ENCODE measurements around the gene RTN4.

The RTN4 gene

DNA sequence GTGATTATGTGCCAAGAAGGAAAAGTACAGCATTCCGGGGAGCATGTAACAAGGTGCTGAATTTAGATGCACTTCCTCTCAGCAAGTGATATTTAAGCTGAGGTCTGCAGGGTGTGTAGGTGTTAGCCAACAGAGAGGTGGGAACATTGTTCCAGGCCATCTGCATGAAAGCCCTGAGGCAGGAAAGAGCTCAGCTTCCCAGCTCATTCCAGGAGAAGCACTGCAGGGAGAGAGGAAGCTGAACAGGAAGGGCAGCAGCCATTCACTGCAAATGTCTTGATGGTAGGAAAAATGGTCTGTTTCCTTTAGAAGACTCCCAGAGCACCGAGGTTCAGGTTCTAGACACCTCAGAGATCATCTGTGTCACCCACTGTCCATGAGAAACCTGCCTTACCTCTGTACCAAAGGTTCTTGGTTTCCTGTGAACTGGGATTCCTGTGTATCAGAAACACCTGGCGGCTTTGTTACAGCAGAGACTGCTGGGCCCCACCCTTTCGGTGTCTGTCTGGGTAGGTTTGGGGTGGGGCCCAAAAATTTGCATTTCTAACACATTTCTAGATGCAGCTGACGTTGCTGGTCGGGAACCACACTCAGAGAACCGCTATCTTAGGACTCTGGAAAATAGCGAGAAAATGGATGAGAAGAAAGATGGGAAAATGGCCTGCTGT is 84.0 kb downstream of the RTN4 start:
- no peak overlapping the region for H3K4me3 ChIP-seq (ENCODE audit: low read depth, low read length)
- DNase-seq (ENCODE audit: low read depth): no peak
- TF ChIP-seq CTCF (conservative IDR thresholded peaks at IDR 0.05; ENCODE audit: low read depth, low read length): no peak

DNA sequence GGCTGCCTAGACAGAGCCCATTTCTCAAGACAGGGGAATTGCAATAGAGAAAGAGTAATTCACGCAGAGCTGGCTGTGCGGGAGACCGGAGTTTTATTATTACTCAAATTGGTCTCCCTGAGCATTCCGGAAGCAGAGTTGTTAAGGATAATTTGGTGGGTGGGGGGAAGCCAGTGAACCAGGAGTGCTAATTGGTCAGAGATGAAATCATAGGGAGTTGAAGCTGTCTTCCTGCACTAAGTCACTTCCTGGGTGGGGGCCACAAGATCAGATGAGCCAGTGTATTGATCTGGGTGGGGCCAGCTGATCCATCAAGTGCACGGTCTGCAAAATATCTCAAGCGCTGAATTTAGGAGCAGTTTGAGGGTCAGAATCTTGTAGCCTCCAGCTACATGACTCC is 84.8 kb downstream of the RTN4 start:
- no peak for TF ChIP-seq CTCF (conservative IDR thresholded peaks at IDR 0.05; ENCODE audit: low read depth, low read length)
- no peak for DNase-seq (ENCODE audit: low read depth)
- H3K4me3 ChIP-seq (ENCODE audit: low read depth, low read length): no peak overlapping the region

GRCh38 chr2:54964816-54965215 is 85.4 kb downstream of the RTN4 start:
- DNase-seq (ENCODE audit: low read depth): no peak
- no peak overlapping the region for H3K4me3 ChIP-seq (ENCODE audit: low read depth, low read length)
- no peak for TF ChIP-seq CTCF (conservative IDR thresholded peaks at IDR 0.05; ENCODE audit: low read depth, low read length)

DNA sequence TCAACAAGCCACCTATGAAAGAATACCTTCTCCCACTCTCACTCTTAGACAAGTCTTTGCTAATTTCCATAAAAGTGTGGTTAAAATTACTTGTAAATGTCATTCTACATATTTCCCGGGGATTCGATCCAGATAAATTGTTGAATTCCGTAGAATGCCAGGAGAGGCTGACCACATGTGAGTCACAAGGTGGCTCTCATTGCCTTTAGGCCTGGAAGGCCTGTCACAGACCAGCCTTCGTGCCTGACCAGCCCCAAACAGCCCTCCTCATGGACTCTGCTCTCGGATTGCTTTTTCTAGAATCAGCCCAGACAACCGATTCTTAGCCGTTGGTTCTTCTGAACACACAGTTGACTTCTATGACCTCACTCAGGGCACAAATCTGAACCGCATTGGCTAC is 86.0 kb downstream of the RTN4 start:
- H3K4me3 ChIP-seq (ENCODE audit: low read depth, low read length): no peak overlapping the region
- TF ChIP-seq CTCF (conservative IDR thresholded peaks at IDR 0.05; ENCODE audit: low read depth, low read length): no peak
- no peak for DNase-seq (ENCODE audit: low read depth)

- no peak for DNase-seq (ENCODE audit: low read depth)
- no peak for TF ChIP-seq CTCF (conservative IDR thresholded peaks at IDR 0.05; ENCODE audit: low read depth, low read length)
- no peak overlapping the region for H3K4me3 ChIP-seq (ENCODE audit: low read depth, low read length)
Observed at GRCh38 chr2:54963476-54963875, 86.8 kb downstream of the RTN4 start.

DNA sequence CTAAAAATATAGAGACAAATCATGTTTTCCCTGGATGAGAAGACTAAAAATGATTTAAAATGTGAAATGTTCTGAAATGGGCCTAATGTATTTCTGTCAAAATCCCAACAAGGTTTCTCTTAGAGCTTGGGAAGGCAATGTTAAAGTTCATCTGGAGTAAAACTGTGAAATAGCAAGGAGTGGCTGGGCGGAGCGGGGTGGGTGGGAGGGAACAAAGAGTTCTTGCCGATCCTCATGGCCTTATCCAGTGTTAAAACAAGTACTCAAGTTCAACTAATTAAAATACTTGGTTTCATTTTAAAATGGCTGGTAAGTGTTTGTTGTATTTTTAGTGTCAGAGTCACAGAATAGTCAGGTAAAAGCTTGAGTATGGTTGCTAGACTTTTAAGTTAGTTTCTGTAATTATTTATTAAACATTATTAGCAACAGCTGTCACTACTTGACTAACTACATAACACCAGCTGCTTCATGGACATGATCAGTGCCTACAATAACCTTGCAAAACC is 87.3 kb downstream of the RTN4 start:
- TF ChIP-seq CTCF (conservative IDR thresholded peaks at IDR 0.05; ENCODE audit: low read depth, low read length): no peak
- H3K4me3 ChIP-seq (ENCODE audit: low read depth, low read length): no peak overlapping the region
- no peak for DNase-seq (ENCODE audit: low read depth)

DNA sequence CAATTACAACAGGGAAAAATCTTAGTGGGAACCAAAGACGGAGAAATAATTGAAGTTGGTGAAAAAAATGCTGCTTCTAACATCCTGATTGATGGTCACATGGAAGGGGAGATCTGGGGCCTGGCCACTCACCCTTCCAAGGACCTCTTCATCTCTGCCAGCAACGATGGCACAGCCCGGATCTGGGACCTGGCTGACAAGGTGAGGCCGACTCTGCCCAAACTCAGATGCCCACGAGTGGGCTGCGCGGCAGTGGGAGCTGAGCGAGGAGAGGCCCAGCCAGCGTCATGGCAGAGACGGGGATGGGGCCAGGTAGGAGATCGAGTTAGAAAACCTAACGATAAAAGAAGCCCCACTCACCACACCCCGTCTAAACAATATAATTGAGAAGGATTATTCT is 87.7 kb downstream of the RTN4 start:
- DNase-seq (ENCODE audit: low read depth): no peak
- H3K4me3 ChIP-seq (ENCODE audit: low read depth, low read length): no peak overlapping the region
- no peak for TF ChIP-seq CTCF (conservative IDR thresholded peaks at IDR 0.05; ENCODE audit: low read depth, low read length)
